ENCODE results near the gene RALGAPB.

DNA sequence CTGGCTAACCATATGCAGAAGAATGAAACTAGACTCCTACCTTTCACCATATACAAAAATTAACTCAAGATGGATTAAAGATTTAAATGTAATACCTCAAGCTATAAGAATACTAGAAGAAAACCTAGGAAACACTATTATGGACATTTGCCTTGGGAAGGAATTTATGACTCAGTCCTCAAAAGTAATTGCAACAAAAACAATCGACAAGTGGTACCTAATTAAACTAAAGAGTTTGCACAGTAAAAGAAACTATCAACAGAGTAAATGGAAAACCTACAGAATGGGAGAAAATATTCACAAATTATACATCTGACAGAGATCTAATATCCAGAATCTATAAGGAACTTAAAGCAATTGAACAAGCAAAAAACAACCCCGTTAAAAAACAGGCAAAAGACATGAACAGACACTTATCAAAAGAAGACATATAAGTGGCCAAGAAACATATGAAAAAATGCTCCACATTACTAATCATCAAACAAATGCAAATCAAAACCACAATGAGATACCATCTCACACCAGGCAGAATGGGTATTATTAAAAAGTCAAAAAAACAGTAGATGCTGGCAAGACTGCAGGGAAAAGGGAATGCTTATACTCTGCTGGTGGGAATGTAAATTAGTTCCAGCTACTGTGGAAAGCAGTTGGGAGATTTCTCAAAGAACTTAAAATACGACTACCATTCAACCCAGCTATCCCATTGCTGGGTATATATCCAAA is 31.9 kb downstream of the RALGAPB start:
- TF ChIP-seq, protein P1, sequence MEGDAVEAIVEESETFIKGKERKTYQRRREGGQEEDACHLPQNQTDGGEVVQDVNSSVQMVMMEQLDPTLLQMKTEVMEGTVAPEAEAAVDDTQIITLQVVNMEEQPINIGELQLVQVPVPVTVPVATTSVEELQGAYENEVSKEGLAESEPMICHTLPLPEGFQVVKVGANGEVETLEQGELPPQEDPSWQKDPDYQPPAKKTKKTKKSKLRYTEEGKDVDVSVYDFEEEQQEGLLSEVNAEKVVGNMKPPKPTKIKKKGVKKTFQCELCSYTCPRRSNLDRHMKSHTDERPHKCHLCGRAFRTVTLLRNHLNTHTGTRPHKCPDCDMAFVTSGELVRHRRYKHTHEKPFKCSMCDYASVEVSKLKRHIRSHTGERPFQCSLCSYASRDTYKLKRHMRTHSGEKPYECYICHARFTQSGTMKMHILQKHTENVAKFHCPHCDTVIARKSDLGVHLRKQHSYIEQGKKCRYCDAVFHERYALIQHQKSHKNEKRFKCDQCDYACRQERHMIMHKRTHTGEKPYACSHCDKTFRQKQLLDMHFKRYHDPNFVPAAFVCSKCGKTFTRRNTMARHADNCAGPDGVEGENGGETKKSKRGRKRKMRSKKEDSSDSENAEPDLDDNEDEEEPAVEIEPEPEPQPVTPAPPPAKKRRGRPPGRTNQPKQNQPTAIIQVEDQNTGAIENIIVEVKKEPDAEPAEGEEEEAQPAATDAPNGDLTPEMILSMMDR (IDR thresholded peaks at IDR 0.05) = no peak
- no peak for TF ChIP-seq POLR2A (IDR thresholded peaks at IDR 0.05)

Data from testis (tissue), 2 donors.